HG02973 (cell line): ENCODE results near the gene MLLT3.

Source experiments
- ATAC-seq: cut with Tn5 transposase; IDR thresholded peaks from one replicate; pipeline ENCODE4 v1.9.1; 2021; ENCODE audit warnings: moderate library complexity; ENCODE audit not compliant: unreplicated experiment

The MLLT3 gene

GRCh38 chr9:20316372-20316771 lies 305.9 kb downstream of the MLLT3 start:
- no peak for ATAC-seq

- no peak for ATAC-seq
Measured at GRCh38 chr9:20315677-20316076, 306.6 kb downstream of the MLLT3 start.

- no peak for ATAC-seq
Measured at GRCh38 chr9:20314981-20315380, 307.3 kb downstream of the MLLT3 start.

- ATAC-seq: no peak
Measured at GRCh38 chr9:20313415-20313814, 308.9 kb downstream of the MLLT3 start.

GRCh38 chr9:20312732-20313131 lies 309.6 kb downstream of the MLLT3 start:
- no peak for ATAC-seq

GRCh38 chr9:20310024-20310423 lies 312.3 kb downstream of the MLLT3 start:
- ATAC-seq: no peak

- no peak for ATAC-seq
Measured at GRCh38 chr9:20309124-20309523, 313.2 kb downstream of the MLLT3 start.

GRCh38 chr9:20307621-20308020 lies 314.7 kb downstream of the MLLT3 start:
- no peak for ATAC-seq

- no peak for ATAC-seq
Measured at GRCh38 chr9:20305452-20305851, 316.8 kb downstream of the MLLT3 start.

GRCh38 chr9:20303996-20304395 lies 318.3 kb downstream of the MLLT3 start:
- ATAC-seq: no peak

GRCh38 chr9:20303066-20303465 lies 319.2 kb downstream of the MLLT3 start:
- ATAC-seq: no peak

- no peak for ATAC-seq
Measured at GRCh38 chr9:20302197-20302596, 320.1 kb downstream of the MLLT3 start.

- no peak for ATAC-seq
Measured at GRCh38 chr9:20300430-20301115, 321.7 kb downstream of the MLLT3 start.

- ATAC-seq: no peak
Measured at GRCh38 chr9:20297646-20298084, 324.6 kb downstream of the MLLT3 start.

- ATAC-seq: no peak
Measured at GRCh38 chr9:20295555-20295954, 326.7 kb downstream of the MLLT3 start.

GRCh38 chr9:20294046-20294750 lies 328.1 kb downstream of the MLLT3 start:
- ATAC-seq: no peak

GRCh38 chr9:20292002-20292401 lies 330.3 kb downstream of the MLLT3 start:
- no peak for ATAC-seq
